GM12878 (cell line): Measurements from ENCODE around the gene DPM3. TPM values are rescaled to one million over a fixed set of nuclear protein-coding genes. Genes with fewer than 3 reads are reported as not detected.

ENCODE experiments used
- ATAC-seq: fragments of 200-7000 bp; cut with Tn5 transposase; 3 replicates; pipeline ENCODE4 v1.9.1; 2020; ENCODE audit warnings: mild to moderate bottlenecking, moderate library complexity
- BruUV-seq: library from RNA; stranded (reverse); fragments of 400-500 nt; replicated peaks from 2 replicates; lab custom pipeline; 2021; lab: Mats Ljungman, UMichigan
- CTCF ChIA-PET: fragments of 300-600 bp; sonication (Branson Sonifier 250); formaldehyde crosslinking; extraction: SDS; loops from one replicate; lab custom pipeline; 2021; ENCODE audit warnings: inconsistent platforms; lab: Yijun Ruan, JAX
- POLR2A ChIA-PET: fragments of 350-600 bp; formaldehyde crosslinking; extraction: SDS; loops from one replicate; lab custom pipeline; 2021; ENCODE audit warnings: inconsistent platforms; lab: Charles Lee
- RAD21 ChIA-PET: fragments of 300-600 bp; sonication (Branson Sonifier 250); formaldehyde crosslinking; loops from one replicate; lab custom pipeline; 2023; ENCODE audit warnings: antibody characterized with exemption; ENCODE audit not compliant: unreplicated experiment; lab: Charles Lee
- SMC1A ChIA-PET: fragments of 300-600 bp; sonication (Branson Sonifier 250); formaldehyde crosslinking; loops from one replicate; lab custom pipeline; 2023; ENCODE audit not compliant: unreplicated experiment, uncharacterized antibody; lab: Charles Lee
- DNase-seq: peaks from one replicate; pipeline ENCODE4 v3.0.0-alpha.2; 2011; ENCODE audit warnings: low read depth, low spot score
- FAIRE-seq: peaks from 3 replicates; lab custom pipeline; 2011; peaks lifted over from hg19 to GRCh38; lab: Jason Lieb, UNC
- H2AFZ ChIP-seq: 2 replicates; pipeline ENCODE4 v1.6.0; 2011; ENCODE audit warnings: low read depth, low read length, control low read depth; ENCODE audit not compliant: control insufficient read depth
- H3K27ac ChIP-seq: 2 replicates; pipeline ENCODE4 v1.5.1; 2011; ENCODE audit warnings: control low read depth; ENCODE audit not compliant: control insufficient read depth, insufficient read depth
- H3K27me3 ChIP-seq, 2 experiments: replicated peaks in 1 of 2; 2 replicates each; pipeline versions ENCODE4 v1.6.0 to v1.6.1; 2011; ENCODE audit warnings: low read length in 1 of 2; ENCODE audit not compliant: control insufficient read depth in 2 of 2, insufficient read depth in 2 of 2
- H3K36me3 ChIP-seq, 2 experiments: 2 replicates each; pipeline ENCODE4 v1.5.1; 2011; ENCODE audit warnings: low read length in 1 of 2; ENCODE audit not compliant: control insufficient read depth in 2 of 2, insufficient read depth in 2 of 2
- H3K4me1 ChIP-seq: 2 replicates; pipeline ENCODE4 v1.6.1; 2011; ENCODE audit warnings: mild to moderate bottlenecking, low read length, moderate library complexity, mixed read lengths; ENCODE audit not compliant: control insufficient read depth, insufficient read depth
- H3K4me2 ChIP-seq: 2 replicates; pipeline ENCODE4 v1.6.0; 2011; ENCODE audit warnings: control low read depth; ENCODE audit not compliant: control insufficient read depth, insufficient read depth
- H3K4me3 ChIP-seq: fragments of 200-600 bp; sonication (generic); 2 replicates; pipeline ENCODE4 v1.5.1; 2016
- H3K79me2 ChIP-seq: 2 replicates; pipeline ENCODE4 v1.6.0; 2011; ENCODE audit warnings: low read length; ENCODE audit not compliant: control insufficient read depth, insufficient read depth
- H3K9ac ChIP-seq: 2 replicates; pipeline ENCODE4 v1.8.0; 2011; ENCODE audit warnings: low read length, control low read depth, mixed read lengths; ENCODE audit not compliant: control insufficient read depth, insufficient read depth
- H3K9me3 ChIP-seq: replicated peaks from 3 replicates; pipeline ENCODE4 v1.5.1; 2011; ENCODE audit warnings: mild to moderate bottlenecking, low read length; ENCODE audit not compliant: control insufficient read depth, insufficient read depth
- H4K20me1 ChIP-seq: 2 replicates; pipeline ENCODE4 v1.6.0; 2011; ENCODE audit not compliant: control insufficient read depth, insufficient read depth
- ASH2L ChIP-seq: fragments of 300-600, 200-600 bp; sonication (generic); IDR thresholded peaks from 2 replicates; pipeline ENCODE4 v1.6.1; 2017; ENCODE audit warnings: low read depth, mild to moderate bottlenecking, borderline replicate concordance
- ATF7 ChIP-seq: fragments of 450-650 bp; IDR thresholded peaks from 2 replicates; pipeline ENCODE4 v1.6.1; 2016; ENCODE audit warnings: low read depth, mild to moderate bottlenecking
- DPF2 ChIP-seq: fragments of 450-650 bp; IDR thresholded peaks from 2 replicates; pipeline ENCODE4 v1.6.1; 2017; ENCODE audit warnings: mild to moderate bottlenecking
- E2F8 ChIP-seq: fragments of 450-650 bp; IDR thresholded peaks from 2 replicates; pipeline ENCODE4 v1.6.1; 2018; ENCODE audit warnings: mild to moderate bottlenecking, low read depth, moderate library complexity; ENCODE audit not compliant: partially characterized antibody
- KAT2A ChIP-seq: conservative IDR thresholded peaks from 2 replicates; pipeline ENCODE4 v1.6.1; 2011; ENCODE audit warnings: low read depth, low read length; ENCODE audit not compliant: control insufficient read depth
- SMAD1 ChIP-seq: fragments of 450-650 bp; IDR thresholded peaks from 2 replicates; pipeline ENCODE4 v1.6.1; 2018; ENCODE audit warnings: mild to moderate bottlenecking, low read depth; ENCODE audit not compliant: partially characterized antibody
- SPI1 ChIP-seq: IDR thresholded peaks from 2 replicates; pipeline ENCODE4 v1.6.1; 2011; ENCODE audit warnings: low read depth, mild to moderate bottlenecking, low read length, moderate library complexity, borderline replicate concordance; ENCODE audit not compliant: insufficient read depth
- STAT3 ChIP-seq: IDR thresholded peaks from 2 replicates; pipeline ENCODE4 v1.6.1; 2011; ENCODE audit warnings: low read depth, low read length, improper control_type of control experiment
- SUZ12 ChIP-seq: fragments of 200-600 bp; sonication (generic); IDR thresholded peaks from one replicate; pipeline ENCODE4 v1.6.1; 2018; ENCODE audit warnings: antibody characterized with exemption, mild to moderate bottlenecking; ENCODE audit not compliant: unreplicated experiment
- TAF1 ChIP-seq: IDR thresholded peaks from 2 replicates; pipeline ENCODE4 v1.6.1; 2011; ENCODE audit warnings: mild to moderate bottlenecking, low read depth, low read length, borderline replicate concordance
- WGBS: methylation state at CpG from one replicate; pipeline ENCODE4 v1.1.6; 2016; ENCODE audit warnings: low lambda C conversion rate; ENCODE audit not compliant: insufficient replicate concordance, insufficient coverage; ENCODE audit errors: missing lambda C conversion rate; 5-methylcytosine and 5-hydroxymethylcytosine counted together
- in situ Hi-C: fragments of 300-500 bp; cut with MboI; formaldehyde crosslinking; loops from 9 replicates; pipeline ENCODE4 v1.14.3; 2018; ENCODE audit warnings: mixed read lengths
- intact Hi-C: fragments of 100-400 bp; cut with micrococcal nuclease; formaldehyde crosslinking; loops from one replicate; pipeline ENCODE4 v1.14.2; 2022; ENCODE audit not compliant: unreplicated experiment
- polyA plus RNA-seq, 11 experiments: library from polyadenylated mRNA; depleted of rRNA in 4 of 11; unstranded in 6 of 11; stranded (reverse) in 5 of 11; fragments of >200 nt; fragmentation: Nextera tagmentation in 4 of 11; fragmentation: Illumina TruSeq in 1 of 11; extraction: Ambion mirVana in 4 of 11; extraction: Trizol in 1 of 11; gene quantifications; 1 replicate in 1 of 11; 2 replicates in 10 of 11; pipeline versions ENCODE4 v1.2.1 to v1.2.3, GENCODE V29; 2011 to 2016; ENCODE audit warnings: inconsistent platforms in 2 of 11, missing spikeins in 2 of 11, low read depth in 1 of 11
- total RNA-seq, 4 experiments: library from RNA; depleted of rRNA in 3 of 4; stranded (reverse); fragments of >200 nt in 3 of 4; fragmentation: Illumina TruSeq in 1 of 4; extraction: Trizol in 1 of 4; gene quantifications; 2 replicates each; pipeline versions ENCODE4 v1.2.1 to v1.2.3, GENCODE V29; 2013 to 2021

Gene DPM3
- total and polyA plus RNA-seq, 10 of the 15 experiments (the other 5 are each of a cell fraction or from before 2014, with no cell fraction given): 5.9 to 78.7 (median 25.7) TPM

- TF ChIP-seq E2F8 (no peak), STAT3 (no peak)
- TF ChIP-seq, all 136 proteins: peak for 0
Measured at GRCh38 chr1:155169541-155169940, 29.2 kb upstream of the DPM3 start (continued).

- TF ChIP-seq SMAD1 (no peak), SUZ12 (no peak), ASH2L (no peak), SPI1 (no peak), DPF2 (no peak), KAT2A (no peak), TAF1 (no peak), ATF7 (no peak)
- Histone ChIP-seq H4K20me1 (no peaks in the 10 kb centered on the region), H3K9me3 (no peaks in the 10 kb centered on the region; the same call in 2 of the 3 replicates), H2AFZ (no peak overlapping the region), H3K36me3 (peaks cover 0 to 3% of the 10 kb centered on the region in 2 experiments; a peak in 1 of 4 replicates), H3K4me1 (peaks cover 13% of the 10 kb centered on the region), H3K27ac (no peak overlapping the region), H3K9ac (no peak overlapping the region), H3K79me2 (peaks cover 12% of the 10 kb centered on the region), H3K27me3 (no peaks in the 10 kb centered on the region), H3K4me2 (no peak overlapping the region), H3K4me3 (no peak overlapping the region)
- no peak for DNase-seq
- FAIRE-seq: no peak
- intact Hi-C loops: loop anchor here (1.0 kb wide), 1 partner anchor 77 kb away; no protein-coding TSS in a partner anchor
- POLR2A ChIA-PET: no interaction called here
- BruUV-seq: no TSS peak
- in situ Hi-C loops: loop anchor here (5.0 kb wide), 1 partner anchor 76 kb away; no protein-coding TSS in a partner anchor
- CTCF ChIA-PET: interaction anchor here (0.9 to 12.1 kb wide), 21 partner anchors 9 to 125 kb away, joined by 3 to 284 read pairs (median 5); partner anchors contain the start of genes EFNA4 and SLC50A1
- SMC1A ChIA-PET: interaction anchor here (1.0 to 5.9 kb wide), 8 partner anchors 9 to 93 kb away, joined by 3 to 37 read pairs (median 4); partner anchors contain the start of gene SLC50A1
- no peak for ATAC-seq
- WGBS: 93% methylated on average over 10 of the region's 10 CpGs
- RAD21 ChIA-PET: interaction anchor here (0.7 to 5.1 kb wide), 11 partner anchors 14 to 84 kb away, joined by 3 to 71 read pairs (median 4); partner anchors contain the start of gene SLC50A1
Measured at GRCh38 chr1:155168456-155169210, 28.3 kb upstream of the DPM3 start.
